Adipose tissue (tissue), 3 donors: ENCODE data around the gene APLF. TPM values are rescaled to one million over a fixed set of nuclear protein-coding genes. Genes with fewer than 3 reads are reported as not detected.

ENCODE experiments used
- H3K27ac ChIP-seq: one replicate; pipeline ENCODE4 v1.5.1; 2013; ENCODE audit warnings: low read depth, low read length
- WGBS, 3 donors: extraction: QIAGEN DNeasy Blood & Tissue Kit; methylation state at CpG; one replicate each; pipeline ENCODE4 v1.1.7; 2013; 5-methylcytosine and 5-hydroxymethylcytosine counted together
- polyA plus RNA-seq, 3 donors: library from polyadenylated mRNA; stranded (reverse); fragments of 200-250 nt; gene quantifications; one replicate each; pipeline ENCODE4 v1.2.3, GENCODE V29; 2013
- donor health status: healthy with polysubstance abuse.
- donor health status: Bipolar disorder and iron deficiency.
- donor health status: healthy.

The APLF gene, protein sequence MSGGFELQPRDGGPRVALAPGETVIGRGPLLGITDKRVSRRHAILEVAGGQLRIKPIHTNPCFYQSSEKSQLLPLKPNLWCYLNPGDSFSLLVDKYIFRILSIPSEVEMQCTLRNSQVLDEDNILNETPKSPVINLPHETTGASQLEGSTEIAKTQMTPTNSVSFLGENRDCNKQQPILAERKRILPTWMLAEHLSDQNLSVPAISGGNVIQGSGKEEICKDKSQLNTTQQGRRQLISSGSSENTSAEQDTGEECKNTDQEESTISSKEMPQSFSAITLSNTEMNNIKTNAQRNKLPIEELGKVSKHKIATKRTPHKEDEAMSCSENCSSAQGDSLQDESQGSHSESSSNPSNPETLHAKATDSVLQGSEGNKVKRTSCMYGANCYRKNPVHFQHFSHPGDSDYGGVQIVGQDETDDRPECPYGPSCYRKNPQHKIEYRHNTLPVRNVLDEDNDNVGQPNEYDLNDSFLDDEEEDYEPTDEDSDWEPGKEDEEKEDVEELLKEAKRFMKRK
- under 1 TPM; 0.45 to 0.94 (median 0.67) TPM for polyA plus RNA-seq

DNA sequence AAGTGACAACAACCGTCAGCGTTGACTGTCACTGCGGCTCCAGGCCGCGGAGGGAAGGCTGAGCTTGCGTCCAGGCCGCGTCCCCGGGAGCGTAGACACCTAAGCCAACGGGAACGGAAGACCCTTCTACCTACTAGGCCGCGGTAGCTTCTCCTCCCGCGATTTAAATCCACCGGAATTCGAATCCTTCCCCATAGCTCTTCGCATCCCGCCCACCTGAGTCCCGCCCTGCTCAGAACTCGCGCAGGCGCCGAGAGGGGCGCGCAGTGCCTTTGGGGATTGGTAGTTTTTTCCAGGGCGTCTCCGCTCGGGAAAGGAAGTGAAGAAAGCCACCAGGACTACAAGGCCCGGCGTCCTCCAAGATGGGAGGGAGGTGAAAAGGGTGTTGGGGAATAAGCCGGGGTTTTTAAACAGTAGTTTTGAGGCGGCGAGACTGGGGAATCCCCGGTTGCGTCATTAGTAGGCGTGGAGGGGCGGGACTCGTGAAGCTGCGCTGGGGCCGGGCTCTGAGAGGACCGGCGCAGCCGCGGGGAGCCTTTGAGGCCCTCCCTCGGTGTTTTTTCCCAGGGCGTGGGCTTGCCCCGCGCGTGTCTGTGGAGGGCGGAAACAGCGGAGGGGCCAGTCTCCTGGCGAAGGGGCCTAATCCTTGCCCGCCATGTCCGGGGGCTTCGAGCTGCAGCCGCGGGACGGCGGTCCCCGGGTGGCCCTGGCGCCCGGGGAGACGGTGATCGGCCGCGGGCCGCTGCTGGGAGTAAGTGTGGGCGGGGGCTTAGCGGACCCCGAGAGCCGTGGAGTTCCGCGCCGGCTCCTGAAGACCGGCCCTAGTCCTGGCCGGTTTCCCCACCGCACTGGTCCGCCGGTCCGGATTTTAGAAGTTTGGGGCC lies at the start of gene APLF, which contains the start of gene FBXO48:
Gene APLF, plus strand, starts transcription at position 509 of the 884 bp plus-strand sequence. Its CDS starts 147 bp downstream, at position 656.
Gene FBXO48, minus strand, starts transcription at position 218 of the 884 bp plus-strand sequence. CDS start 2,149 bp downstream, outside the sequence.
- 0 to 1% (median 0%) methylated on average over 78 to 82 of the region's 82 CpGs for WGBS, 3 donors
- peak within 1 kb of the TSS; percentile 12 for H3K27ac ChIP-seq

GRCh38 chr2:68417926-68418325 lies 49.5 kb upstream of the APLF start:
- 40 to 70% (median 56%) methylated on average over 1 of the region's 1 CpG for WGBS, 3 donors
- H3K27ac ChIP-seq = no peak overlapping the region

DNA sequence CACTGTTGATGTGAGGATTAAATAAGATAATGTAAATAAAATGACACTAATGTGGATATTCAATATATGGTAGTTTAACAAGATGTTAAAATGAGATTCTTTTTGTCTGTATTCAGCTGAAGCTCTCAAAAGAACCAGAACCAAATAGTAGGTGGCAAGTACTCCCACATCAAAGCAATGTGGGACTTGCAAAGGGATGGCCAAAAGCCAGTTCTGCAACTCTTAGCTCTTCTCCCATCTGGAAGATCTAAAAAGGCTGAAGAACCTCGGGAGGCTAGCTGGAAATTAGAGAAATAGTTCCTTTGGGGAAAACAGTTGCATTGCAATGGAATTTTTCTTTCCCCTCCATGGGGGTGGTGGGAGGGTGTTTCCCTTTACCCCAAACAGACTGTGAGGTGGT lies 49.0 kb upstream of the APLF start:
- 38 to 61% (median 47%) methylated on average over 1 of the region's 1 CpG for WGBS, 3 donors
- H3K27ac ChIP-seq = no peak overlapping the region

- 77 to 87% (median 83%) methylated on average over 3 of the region's 3 CpGs for WGBS, 3 donors
- H3K27ac ChIP-seq = no peak overlapping the region
Measured at GRCh38 chr2:68418855-68419254, 48.5 kb upstream of the APLF start.

- no peak overlapping the region for H3K27ac ChIP-seq
- 57 to 65% (median 57%) methylated on average over 3 of the region's 3 CpGs for WGBS, 3 donors
Measured at GRCh38 chr2:68420254-68420910, 47.0 kb upstream of the APLF start.

GRCh38 chr2:68423966-68424650 lies 43.3 kb upstream of the APLF start:
- 33 to 48% (median 44%) methylated on average over 2 of the region's 2 CpGs for WGBS, 3 donors
- no peak overlapping the region for H3K27ac ChIP-seq

DNA sequence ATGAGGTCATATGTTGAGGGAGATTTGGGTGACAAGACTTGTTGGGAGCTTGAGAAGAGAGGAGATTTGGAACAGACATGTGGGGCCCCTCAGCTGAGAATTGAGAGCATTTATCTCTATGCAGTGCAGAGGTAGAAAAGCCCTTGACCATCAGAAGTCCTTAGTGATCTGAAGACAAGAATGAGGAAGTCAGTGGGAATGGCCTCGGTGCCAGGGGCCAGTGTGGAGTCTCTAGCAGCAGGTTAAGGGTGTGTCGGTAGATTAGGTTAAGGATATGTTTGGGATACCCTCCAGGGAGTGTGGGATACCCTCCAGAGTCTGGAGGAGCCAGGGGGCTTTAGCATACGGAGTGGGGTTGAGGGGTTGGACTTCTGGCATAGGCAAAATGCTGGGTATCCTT lies 41.9 kb upstream of the APLF start:
- no peak overlapping the region for H3K27ac ChIP-seq
- 70 to 77% (median 75%) methylated on average over 3 of the region's 3 CpGs for WGBS, 3 donors

GRCh38 chr2:68426446-68426845 lies 40.9 kb upstream of the APLF start:
- H3K27ac ChIP-seq = no peak overlapping the region
- 84 to 89% (median 86%) methylated on average over 1 of the region's 1 CpG for WGBS, 3 donors

GRCh38 chr2:68426848-68427579 lies 40.4 kb upstream of the APLF start:
- no peak overlapping the region for H3K27ac ChIP-seq
- 55 to 84% (median 57%) methylated on average over 10 of the region's 10 CpGs for WGBS, 3 donors

DNA sequence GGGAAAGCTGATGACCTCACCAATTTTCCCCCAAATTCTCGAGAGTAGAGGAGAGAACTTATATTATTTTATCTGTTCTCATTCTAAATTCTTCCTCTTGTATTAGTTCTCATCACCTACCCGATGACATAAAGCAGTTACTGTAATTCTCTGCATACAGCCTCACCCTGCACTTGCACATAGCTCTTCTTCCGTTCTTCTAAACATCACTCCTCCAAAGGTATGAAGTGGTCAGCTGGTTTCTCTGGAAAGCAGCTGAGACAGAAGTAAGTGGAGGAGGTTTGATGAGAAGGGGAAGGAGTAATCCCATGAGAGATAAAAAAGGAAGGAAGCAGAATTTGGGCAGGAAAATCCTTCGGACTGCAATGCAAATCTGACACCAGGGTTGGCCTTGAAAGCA lies 39.3 kb upstream of the APLF start:
- H3K27ac ChIP-seq = no peak overlapping the region
- 21 to 68% (median 22%) methylated on average over 4 of the region's 4 CpGs for WGBS, 3 donors

DNA sequence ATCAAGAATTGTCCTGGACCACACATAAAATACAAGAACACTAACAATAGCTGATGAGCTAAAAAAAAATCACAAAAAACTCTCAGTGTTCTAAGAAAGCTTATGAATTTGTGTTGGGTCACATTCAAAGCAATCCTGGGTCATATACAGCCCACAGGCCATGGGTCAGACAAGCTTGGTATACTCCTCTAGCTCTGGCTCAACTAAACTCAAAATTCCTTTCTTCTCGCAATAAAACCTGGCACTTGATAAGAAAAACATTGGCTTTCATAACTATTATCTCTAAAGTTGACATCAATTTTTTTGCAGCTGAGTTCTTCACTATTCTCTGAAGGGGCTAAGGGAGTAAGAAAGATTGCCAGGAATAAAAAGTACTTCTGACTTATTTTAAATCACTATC lies 38.6 kb upstream of the APLF start:
- no peak overlapping the region for H3K27ac ChIP-seq
- 47 to 72% (median 59%) methylated on average over 1 of the region's 1 CpG for WGBS, 3 donors

DNA sequence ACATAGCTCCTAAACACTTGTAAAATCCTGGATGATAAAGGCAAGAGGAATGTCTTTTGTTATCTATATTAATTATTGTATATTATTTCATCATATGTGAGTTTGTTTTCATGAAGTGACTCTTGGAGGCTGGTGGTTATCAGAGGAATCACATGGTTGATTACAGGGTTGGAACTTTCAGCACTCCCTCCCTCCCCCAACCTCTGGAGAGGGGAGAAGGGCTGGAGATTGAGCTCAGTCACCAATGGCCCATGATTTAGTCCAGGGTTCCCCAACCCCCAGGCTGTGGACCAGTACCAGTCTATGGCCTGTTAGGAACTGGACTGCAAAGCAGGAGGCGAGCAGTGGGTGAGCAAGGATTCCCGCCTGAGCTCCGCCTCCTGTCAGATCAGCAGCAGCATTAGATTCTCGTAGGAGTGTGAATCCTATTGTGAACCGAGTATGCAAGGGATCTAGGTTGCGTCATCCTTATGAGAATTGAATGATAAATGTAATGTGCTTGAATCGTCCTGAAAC lies 38.0 kb upstream of the APLF start:
- WGBS, 3 donors = 63 to 69% (median 68%) methylated on average over 7 of the region's 7 CpGs
- H3K27ac ChIP-seq = no peak overlapping the region

DNA sequence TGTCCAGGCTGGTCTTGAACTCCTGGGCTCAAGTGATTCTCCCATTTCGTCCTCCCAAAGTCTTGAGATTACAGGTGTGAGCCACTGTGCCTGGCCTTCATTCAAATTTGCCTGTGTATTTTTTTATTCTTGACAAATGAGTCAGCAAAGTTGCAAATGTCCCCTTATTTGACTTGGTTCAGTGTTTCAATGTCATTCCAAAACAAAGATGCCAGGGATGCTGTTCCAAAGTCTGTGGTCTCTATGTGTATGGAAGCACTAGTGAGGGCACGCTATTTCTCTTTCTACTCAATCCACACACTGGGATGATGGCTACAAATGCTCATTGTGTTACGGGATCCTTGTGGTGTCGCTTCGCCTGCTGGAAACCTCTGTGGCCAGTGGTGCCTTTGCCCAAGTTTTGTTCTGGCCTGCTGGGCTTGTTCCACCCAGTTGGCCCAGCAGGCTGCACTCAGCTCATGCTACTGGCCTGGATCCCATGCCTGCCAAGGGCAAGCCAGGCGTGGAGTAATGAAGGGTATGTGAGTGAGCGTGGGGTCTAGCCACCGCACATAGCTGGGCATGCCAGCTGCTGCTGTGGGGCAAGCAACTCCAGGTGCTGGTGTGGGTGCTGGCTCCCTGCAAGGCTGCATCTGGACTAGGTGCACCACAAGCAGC lies 35.9 kb upstream of the APLF start:
- WGBS, 3 donors = 79 to 81% (median 79%) methylated on average over 8 of the region's 8 CpGs
- H3K27ac ChIP-seq = no peak overlapping the region

DNA sequence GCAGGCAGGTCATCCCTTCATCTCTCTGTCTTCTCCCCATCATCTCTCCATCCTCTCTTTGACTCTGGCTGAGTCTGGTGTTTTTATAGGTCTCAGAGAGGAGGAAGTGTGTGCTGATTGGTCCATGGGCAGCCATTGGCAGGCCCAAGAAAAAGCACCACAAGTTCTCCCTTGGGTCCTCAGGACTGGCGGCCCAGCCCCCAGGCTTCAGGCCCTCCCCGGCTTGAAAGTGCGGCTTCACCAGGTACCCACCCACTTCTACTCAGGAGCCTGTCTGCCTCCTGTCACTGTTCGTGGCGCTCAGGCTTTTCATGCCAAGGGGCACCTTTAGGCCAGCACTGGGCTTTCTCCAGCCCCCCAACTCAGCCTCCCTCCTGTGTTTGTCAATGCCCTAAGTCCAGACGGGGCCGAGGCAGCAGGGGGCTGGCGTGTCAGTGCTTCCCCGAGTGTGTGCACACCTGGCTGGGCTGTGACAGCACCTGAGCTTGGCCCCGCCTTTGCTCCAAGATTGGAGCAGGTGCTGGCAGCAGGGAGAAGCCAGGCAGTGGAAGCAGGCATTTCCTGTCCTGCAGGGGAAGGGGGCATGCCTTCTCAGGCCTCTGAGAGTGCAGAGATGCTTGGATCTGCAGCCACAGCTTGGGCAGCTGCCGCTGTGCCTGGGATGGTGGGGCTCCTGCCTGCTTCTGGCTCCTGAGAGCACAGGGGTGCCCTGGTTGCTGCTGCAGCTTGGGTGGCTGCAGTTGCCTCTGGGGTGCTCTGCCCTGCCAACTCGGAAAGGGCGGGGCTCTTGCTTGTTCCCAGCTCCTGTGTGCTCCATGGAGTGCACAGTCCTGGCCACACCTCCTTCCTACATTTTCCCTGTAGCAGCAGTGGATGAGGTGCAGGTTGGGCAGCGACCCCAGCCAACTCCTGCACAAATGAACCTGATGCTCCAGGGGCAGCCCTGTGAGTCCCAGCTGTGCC lies 34.4 kb upstream of the APLF start:
- H3K27ac ChIP-seq = no peak overlapping the region
- 65 to 88% (median 85%) methylated on average over 14 of the region's 14 CpGs for WGBS, 3 donors

DNA sequence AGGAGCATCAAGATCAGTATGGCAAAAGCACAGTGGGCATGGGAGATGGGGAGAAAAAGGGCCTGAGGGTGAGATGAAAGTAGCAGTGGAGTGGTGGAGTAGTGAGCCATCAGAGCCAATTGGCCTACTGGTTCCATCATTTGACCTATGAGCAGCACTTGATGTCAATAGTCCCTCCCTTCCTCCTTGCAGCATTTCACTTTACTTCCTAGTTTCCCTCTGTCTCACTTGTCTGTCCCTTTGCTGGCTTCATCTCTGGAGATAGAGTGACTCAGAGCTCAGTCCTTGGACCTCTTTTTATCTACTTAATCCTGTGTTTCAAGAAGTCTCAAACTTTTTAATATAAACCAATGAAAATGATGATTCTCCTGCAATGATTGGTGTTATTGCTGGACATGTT lies 32.4 kb upstream of the APLF start:
- H3K27ac ChIP-seq = no peak overlapping the region

GRCh38 chr2:68435615-68436014 lies 31.8 kb upstream of the APLF start:
- H3K27ac ChIP-seq = no peak overlapping the region
